Transverse colon (tissue), 4 donors: ENCODE data around the gene PLEKHB2. TPM values are rescaled to one million over a fixed set of nuclear protein-coding genes. Genes with fewer than 3 reads are reported as not detected.

ENCODE experiments used
- DNase-seq: peaks from one replicate; pipeline ENCODE4 v3.0.0-alpha.2; 2019
- H3K27ac ChIP-seq, 4 donors: fragments of 200-600 bp; sonication (generic); 2 replicates each; pipeline ENCODE4 v1.5.1; 2016 to 2018; ENCODE audit warnings: inconsistent platforms in 4 of 4
- H3K27me3 ChIP-seq: fragments of 200-600 bp; sonication (generic); 2 replicates; pipeline ENCODE4 v1.5.1; 2017; ENCODE audit warnings: inconsistent platforms
- H3K36me3 ChIP-seq, 4 donors: fragments of 200-600 bp; sonication (generic); 2 replicates each; pipeline ENCODE4 v1.5.1; 2017 to 2019; ENCODE audit warnings: inconsistent platforms in 4 of 4
- H3K4me1 ChIP-seq, 4 donors: fragments of 200-600 bp; sonication (generic); 2 replicates each; pipeline ENCODE4 v1.5.1; 2017 to 2020; ENCODE audit warnings: inconsistent platforms in 4 of 4
- H3K4me3 ChIP-seq, 4 donors: fragments of 200-600 bp; sonication (generic); 1 replicate in 1 of 4; 2 replicates in 3 of 4; pipeline versions ENCODE4 v1.5.1 to v1.6.1; 2017 to 2019; ENCODE audit warnings: inconsistent platforms in 4 of 4
- H3K9me3 ChIP-seq, 2 donors: fragments of 200-600 bp; sonication (generic); 2 replicates each; pipeline ENCODE4 v1.5.1; 2017 to 2019; ENCODE audit warnings: inconsistent platforms in 2 of 2
- EP300 ChIP-seq: sonication (generic); formaldehyde crosslinking; IDR thresholded peaks from one replicate; pipeline ENCODE4 v1.6.1; 2017; ENCODE audit warnings: antibody characterized with exemption, low read depth
- POLR2A ChIP-seq: fragments of 450-650 bp; IDR thresholded peaks from one replicate; pipeline ENCODE4 v1.6.1; 2016; ENCODE audit warnings: antibody characterized with exemption, mild to moderate bottlenecking, moderate library complexity
- POLR2AphosphoS5 ChIP-seq, 3 donors: sonication (generic); formaldehyde crosslinking; IDR thresholded peaks; one replicate each; pipeline ENCODE4 v1.6.1; 2016; ENCODE audit warnings: antibody characterized with exemption in 3 of 3
- WGBS, 2 donors: methylation state at CpG; one replicate each; pipeline ENCODE4 v1.1.5; 2018; ENCODE audit warnings: low coverage in 1 of 2; 5-methylcytosine and 5-hydroxymethylcytosine counted together
- in situ Hi-C, 4 donors: fragments of 200-750 bp; cut with MboI; loops; one replicate each; pipeline versions ENCODE4 v1.15.0 to v1.15.1; 2017; ENCODE audit warnings: low sequenced_read_pairs in 3 of 4, low pct_ligation_motif_present in 1 of 4, low pct_unique_long_range_greater_than_20kb in 1 of 4
- intact Hi-C: fragments of 100-400 bp; cut with DNase I; formaldehyde crosslinking; loops from one replicate; pipeline ENCODE4 v1.15.1; 2023; ENCODE audit warnings: low total_unique reads
- total RNA-seq, 4 donors: library from RNA; depleted of rRNA; stranded (reverse); fragments of >200 nt; gene quantifications; one replicate each; pipeline ENCODE4 v1.1.0, GENCODE V29; 2016
- TF ChIP-seq, protein P1 (sequence below), 5 experiments: fragments of 200-600 bp in 3 of 5; fragments of 450-650 bp in 2 of 5; sonication (generic) in 3 of 5; IDR thresholded peaks; 1 replicate in 2 of 5; 2 replicates in 3 of 5; pipeline ENCODE4 v1.5.1; 2016 to 2017; ENCODE audit warnings: antibody characterized with exemption in 5 of 5, inconsistent platforms in 3 of 5, mild to moderate bottlenecking in 2 of 5, moderate library complexity in 1 of 5

The PLEKHB2 gene, protein sequence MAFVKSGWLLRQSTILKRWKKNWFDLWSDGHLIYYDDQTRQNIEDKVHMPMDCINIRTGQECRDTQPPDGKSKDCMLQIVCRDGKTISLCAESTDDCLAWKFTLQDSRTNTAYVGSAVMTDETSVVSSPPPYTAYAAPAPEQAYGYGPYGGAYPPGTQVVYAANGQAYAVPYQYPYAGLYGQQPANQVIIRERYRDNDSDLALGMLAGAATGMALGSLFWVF
- total RNA-seq, result 100 to 1,000 TPM in 3 of 4 donors, 10 to 100 TPM in 1; 35.4 to 222 (median 131) TPM

DNA sequence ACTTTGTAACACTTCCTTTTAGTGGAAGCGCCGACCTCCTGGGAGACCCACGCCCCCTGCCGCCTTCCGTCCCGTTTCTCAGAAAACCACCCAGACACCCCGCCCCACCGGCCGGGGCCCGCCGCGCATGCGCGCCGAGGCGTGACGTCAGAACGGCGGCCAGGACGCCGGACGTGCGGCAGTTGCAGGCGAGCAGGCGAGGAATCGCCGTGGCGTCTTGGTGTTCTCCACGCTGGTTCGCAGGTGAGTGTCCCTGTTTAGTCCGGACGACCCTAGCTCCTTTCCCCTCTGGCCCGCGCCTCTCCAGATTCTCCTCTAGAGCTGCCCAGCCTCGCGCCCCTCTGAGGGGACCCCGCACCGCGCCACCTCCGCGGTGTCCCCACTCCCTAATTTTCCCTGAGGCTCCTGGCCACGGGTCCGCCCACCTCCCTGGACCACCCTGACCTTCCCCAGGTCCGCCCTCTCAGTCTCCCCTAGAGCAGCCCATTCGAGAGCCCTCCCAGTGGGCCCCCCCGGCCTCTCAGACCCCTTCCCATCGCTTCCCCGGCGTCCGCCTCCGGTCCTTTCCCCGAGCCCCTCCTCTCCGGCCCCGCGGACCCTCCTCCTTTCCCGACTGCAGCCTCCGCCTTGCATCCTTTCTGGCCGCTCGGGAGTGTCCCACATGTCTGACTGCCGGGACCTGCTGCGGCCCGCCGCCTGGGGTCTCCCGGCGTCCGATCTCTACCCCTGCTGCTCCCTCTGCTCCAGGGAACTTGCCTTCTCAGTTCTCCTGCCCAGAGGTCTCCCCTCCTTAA, at the start of gene PLEKHB2:
PLEKHB2 (plus strand) TSS at position 181 of the 794 bp plus-strand sequence. CDS start 15,606 bp downstream, outside the sequence.
- Histone ChIP-seq H3K4me1 (peaks cover 14 to 35% (median 20%) of the 10 kb centered on the region in 4 donors), H3K27ac (peak within 1 kb of the TSS; percentile 95 to 99 (median 96)), H3K9me3 (no peaks in the 10 kb centered on the region), H3K4me3 (peak within 1 kb of the TSS; percentile 84 to 96 (median 86)), H3K36me3 (no peaks in the 10 kb centered on the region), H3K27me3 (no peaks in the 10 kb centered on the region)
- DNase-seq, result peak; percentile 95
- TF ChIP-seq, protein P1, sequence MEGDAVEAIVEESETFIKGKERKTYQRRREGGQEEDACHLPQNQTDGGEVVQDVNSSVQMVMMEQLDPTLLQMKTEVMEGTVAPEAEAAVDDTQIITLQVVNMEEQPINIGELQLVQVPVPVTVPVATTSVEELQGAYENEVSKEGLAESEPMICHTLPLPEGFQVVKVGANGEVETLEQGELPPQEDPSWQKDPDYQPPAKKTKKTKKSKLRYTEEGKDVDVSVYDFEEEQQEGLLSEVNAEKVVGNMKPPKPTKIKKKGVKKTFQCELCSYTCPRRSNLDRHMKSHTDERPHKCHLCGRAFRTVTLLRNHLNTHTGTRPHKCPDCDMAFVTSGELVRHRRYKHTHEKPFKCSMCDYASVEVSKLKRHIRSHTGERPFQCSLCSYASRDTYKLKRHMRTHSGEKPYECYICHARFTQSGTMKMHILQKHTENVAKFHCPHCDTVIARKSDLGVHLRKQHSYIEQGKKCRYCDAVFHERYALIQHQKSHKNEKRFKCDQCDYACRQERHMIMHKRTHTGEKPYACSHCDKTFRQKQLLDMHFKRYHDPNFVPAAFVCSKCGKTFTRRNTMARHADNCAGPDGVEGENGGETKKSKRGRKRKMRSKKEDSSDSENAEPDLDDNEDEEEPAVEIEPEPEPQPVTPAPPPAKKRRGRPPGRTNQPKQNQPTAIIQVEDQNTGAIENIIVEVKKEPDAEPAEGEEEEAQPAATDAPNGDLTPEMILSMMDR (IDR thresholded peaks at IDR 0.05), result peak in 2 of 5 experiments; percentile 7 to 23
- TF ChIP-seq POLR2AphosphoS5 (IDR thresholded peaks at IDR 0.05), result peak; percentile 98 to 99 (median 98)
- no peak for TF ChIP-seq EP300
- TF ChIP-seq POLR2A, result peak; percentile 95
- in situ Hi-C loops (no loop called here), intact Hi-C loops (no loop called here)
- 0 to 1% methylated on average over 11 to 58 of the region's 66 CpGs for WGBS, 2 donors

DNA sequence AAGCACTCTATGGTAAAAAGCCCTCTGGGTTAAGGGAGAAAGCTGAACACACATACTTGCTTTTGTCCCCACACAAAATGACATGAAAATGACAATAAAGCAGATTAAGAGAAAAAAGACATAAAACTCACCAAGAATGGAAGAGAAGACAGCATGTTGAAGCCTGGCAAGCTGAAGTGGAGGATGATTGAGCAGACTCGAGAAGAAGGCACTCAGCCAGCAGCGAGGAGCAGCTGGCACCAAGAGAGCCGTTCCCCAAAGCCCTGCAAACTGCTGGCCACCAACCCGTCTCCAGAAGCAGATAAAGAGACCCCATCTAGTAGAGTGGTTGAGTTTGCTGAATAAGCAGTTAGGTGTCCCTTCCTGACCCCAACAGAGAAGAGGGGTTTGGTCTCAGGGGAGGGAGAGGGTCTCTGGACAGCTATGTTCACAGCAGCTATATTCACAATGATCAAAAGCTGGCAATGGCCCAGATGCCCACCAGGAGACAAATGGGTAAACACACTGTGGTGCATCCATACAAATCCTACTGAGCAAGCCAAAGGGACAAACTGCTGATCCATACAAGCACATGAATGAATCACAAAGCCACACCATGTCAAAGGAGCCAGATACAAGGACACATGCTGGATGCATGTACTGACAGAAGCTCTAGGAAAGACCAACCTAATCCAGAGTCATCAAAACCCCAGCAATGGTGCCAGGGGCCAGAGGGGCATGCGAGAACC, 48.8 kb upstream of the PLEKHB2 start:
- WGBS, 2 donors, result 54 to 74% methylated on average over 4 to 5 of the region's 5 CpGs
- Histone ChIP-seq H3K4me1 (peaks cover 0 to 12% (median 4%) of the 10 kb centered on the region in 4 donors), H3K27ac (no peak overlapping the region), H3K27me3 (no peaks in the 10 kb centered on the region), H3K4me3 (no peak overlapping the region), H3K36me3 (peaks cover 0 to 50% (median 16%) of the 10 kb centered on the region in 4 donors), H3K9me3 (no peaks in the 10 kb centered on the region)
- TF ChIP-seq, protein P1 (IDR thresholded peaks at IDR 0.05), result no peak
- TF ChIP-seq POLR2A (no peak), POLR2AphosphoS5 (IDR thresholded peaks at IDR 0.05) (no peak), EP300 (no peak)
- in situ Hi-C loops (no loop called here), intact Hi-C loops (no loop called here)
- DNase-seq, result no peak

DNA sequence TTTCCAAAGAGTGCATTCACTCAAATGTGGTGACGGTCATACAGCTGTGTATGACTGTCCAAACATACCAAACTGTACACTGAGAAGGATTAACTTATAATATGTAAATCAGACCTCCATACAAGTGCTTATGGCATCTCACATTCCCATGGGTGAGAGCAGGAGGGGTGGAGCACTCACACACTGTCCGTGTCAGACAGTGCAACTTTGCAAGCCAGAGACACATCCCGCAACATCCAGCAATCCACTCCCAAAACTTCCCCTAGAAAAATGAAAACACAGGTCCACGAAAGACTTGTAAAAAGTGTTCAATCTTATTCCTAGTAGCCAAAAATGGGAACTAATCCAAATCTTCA, 48.2 kb upstream of the PLEKHB2 start:
- in situ Hi-C loops, result no loop called here
- H3K36me3 ChIP-seq, result peaks cover 0 to 45% (median 13%) of the 10 kb centered on the region in 4 donors

More for the DNA sequence above, 48.2 kb upstream of the PLEKHB2 start:
- Histone ChIP-seq H3K4me1 (peaks cover 0 to 18% (median 7%) of the 10 kb centered on the region in 4 donors), H3K27ac (no peak overlapping the region), H3K27me3 (no peaks in the 10 kb centered on the region), H3K4me3 (no peak overlapping the region), H3K9me3 (no peaks in the 10 kb centered on the region)
- intact Hi-C loops, result no loop called here
- TF ChIP-seq, protein P1 (IDR thresholded peaks at IDR 0.05), result no peak
- TF ChIP-seq POLR2A, result no peak
- no peak for TF ChIP-seq EP300
- no peak for TF ChIP-seq POLR2AphosphoS5 (IDR thresholded peaks at IDR 0.05)
- no peak for DNase-seq
- WGBS, 2 donors, result 82 to 92% methylated on average over 2 to 4 of the region's 4 CpGs
